Measurements from ENCODE around the gene CHRNB2. TPM values are rescaled to one million over a fixed set of nuclear protein-coding genes. Genes with fewer than 3 reads are reported as not detected.

CHRNB2 gene
- total and polyA plus RNA-seq, 2 of the 8 experiments (the other 6 are each of a cell fraction or from before 2014, with no cell fraction given) = 3.1 to 4.1 TPM

GRCh38 chr1:154550070-154550469 is 17.5 kb upstream of the CHRNB2 start:
- CTCF ChIA-PET (ENCODE audit: partially characterized antibody) = interaction anchor here (0.6 to 5.7 kb wide), 4 partner anchors 15 to 78 kb away, joined by 3 to 117 read pairs (median 3); no protein-coding TSS in a partner anchor
- 88% methylated on average over 5 of the region's 5 CpGs; no CpG with 5 or more reads in 1 of the 2 experiments for WGBS, 2 experiments (ENCODE audit: extremely low coverage in 1 of 2, insufficient coverage in 1 of 2, insufficient read length in 1 of 2, insufficient replicate concordance in 2 of 2, low coverage in 1 of 2, low lambda C conversion rate in 2 of 2, missing lambda C conversion rate in 1 of 2)
- TF ChIP-seq MAX (IDR thresholded peaks at IDR 0.05) = no peak
- TF ChIP-seq E2F6 (IDR thresholded peaks at IDR 0.05) = no peak
- TF ChIP-seq SIN3A (conservative IDR thresholded peaks at IDR 0.05 in 1 of 2, IDR thresholded peaks at IDR 0.05 in 1 of 2; ENCODE audit: low read depth in 1 of 2, low read length in 2 of 2) = no peak
- no peak for TF ChIP-seq CTBP2 (IDR thresholded peaks at IDR 0.05; ENCODE audit: borderline replicate concordance, insufficient read depth, insufficient read length, low read length)
- no peak for TF ChIP-seq RFX5 (IDR thresholded peaks at IDR 0.05; ENCODE audit: borderline replicate concordance, low read depth, low read length)
- no peak for TF ChIP-seq TCF12 (IDR thresholded peaks at IDR 0.05; ENCODE audit: low read depth, low read length)
- no peak for TF ChIP-seq PHF8 (conservative IDR thresholded peaks at IDR 0.05; ENCODE audit: low read depth, low read length)
- no peak for TF ChIP-seq SAP30 (IDR thresholded peaks at IDR 0.05; ENCODE audit: insufficient read depth, insufficient replicate concordance, low read length)
- no peak for TF ChIP-seq ATF2 (IDR thresholded peaks at IDR 0.05; ENCODE audit: low read length)
- no peak for TF ChIP-seq TAF7 (optimal IDR thresholded peaks at IDR 0.05; ENCODE audit: borderline replicate concordance, low read depth, low read length)

More at GRCh38 chr1:154550070-154550469, 17.5 kb upstream of the CHRNB2 start:
- Histone ChIP-seq H2BK5ac (ENCODE audit: low read depth, low read length) (no peak overlapping the region), H3K4ac (replicated peaks; ENCODE audit: insufficient read length, low read depth, low read length) (no peak overlapping the region), H2BK12ac (ENCODE audit: low read depth, low read length) (no peak overlapping the region), H3K27ac (ENCODE audit: low read depth, low read length) (no peak overlapping the region), H3K27me3 (replicated peaks in 1 of 4; ENCODE audit: control insufficient read depth in 3 of 4, extremely low read depth in 1 of 4, insufficient read depth in 3 of 4, low read length in 3 of 4) (no peaks in the 10 kb centered on the region), H3K56ac (replicated peaks; ENCODE audit: insufficient read length, low read depth, low read length) (no peak overlapping the region), H2AFZ (ENCODE audit: low read length) (no peak overlapping the region), H4K91ac (replicated peaks; ENCODE audit: insufficient read length, low read length) (no peak overlapping the region), H2AK5ac (ENCODE audit: low read depth, low read length) (no peak overlapping the region), H3K79me2 (ENCODE audit: control insufficient read depth in 1 of 2, insufficient read depth in 2 of 2, low read length in 2 of 2) (0 out of 4 replicates have a peak, but pooled peaks cover 0 to under 1% of the 10 kb centered on the region in 2 experiments), H3K9ac (replicated peaks in 1 of 4; ENCODE audit: extremely low read depth in 1 of 4, low read depth in 3 of 4, low read length in 3 of 4) (no peak overlapping the region), H3K4me3 (ENCODE audit: extremely low read depth in 1 of 4, insufficient read depth in 2 of 4, low read depth in 3 of 4, low read length in 4 of 4) (no peak overlapping the region), H3K14ac (ENCODE audit: insufficient read length) (no peak overlapping the region), H3K23ac (ENCODE audit: insufficient read length) (no peak overlapping the region), H3K4me2 (ENCODE audit: insufficient read depth in 1 of 2, low read depth in 2 of 2, low read length in 2 of 2) (no peak overlapping the region), H2BK120ac (replicated peaks; ENCODE audit: low read depth, low read length) (no peak overlapping the region), H4K20me1 (replicated peaks in 1 of 2; ENCODE audit: control insufficient read depth in 1 of 2, insufficient read depth in 2 of 2, low read length in 2 of 2) (peaks cover 2 to 14% of the 10 kb centered on the region in 2 experiments), H3K9me3 (ENCODE audit: insufficient read depth in 2 of 2, low read depth in 1 of 2, low read length in 1 of 2) (no peaks in the 10 kb centered on the region), H3K18ac (ENCODE audit: extremely low read depth, low read length) (no peak overlapping the region), H4K5ac (ENCODE audit: insufficient read length, low read depth, low read length) (no peak overlapping the region), H4K8ac (ENCODE audit: extremely low read depth, insufficient read depth, low read length) (no peak overlapping the region), H2BK20ac (ENCODE audit: low read length) (no peak overlapping the region), H3K4me1 (replicated peaks in 1 of 4; ENCODE audit: control insufficient read depth in 3 of 4, insufficient read depth in 4 of 4, low read length in 3 of 4) (no peaks in the 10 kb centered on the region), H3K36me3 (ENCODE audit: control insufficient read depth in 2 of 4, insufficient read depth in 4 of 4, low read length in 3 of 4) (peaks cover 32 to 64% (median 51%) of the 10 kb centered on the region in 4 experiments), H2BK15ac (ENCODE audit: low read length) (no peak overlapping the region), H3K23me2 (ENCODE audit: low read depth, low read length) (no peaks in the 10 kb centered on the region), H3K79me1 (ENCODE audit: low read depth, low read length) (no peaks in the 10 kb centered on the region; the same call in 1 of the 2 replicates)
- FAIRE-seq (no peak), DNase-seq (ENCODE audit: low read depth in 1 of 2, low spot score in 2 of 2) (no peak)
- POLR2A ChIA-PET (ENCODE audit: partially characterized antibody) = interaction anchor here (0.7 to 0.9 kb wide), 2 partner anchors 16 to 224 kb away, joined by 3 to 4 read pairs; no protein-coding TSS in a partner anchor

All from H1 (cell line).